ENCODE measurements around the gene GRSF1. TPM values are rescaled to one million over a fixed set of nuclear protein-coding genes. Genes with fewer than 3 reads are reported as not detected.

Gene GRSF1
- total and polyA plus RNA-seq, 2 donors (not counting 1 experiment from before 2014, with no cell fraction given), result 23.7 to 43.2 TPM

GRCh38 chr4:70874268-70875156 is 34.8 kb upstream of the GRSF1 start:
- Histone ChIP-seq H2AFZ (ENCODE audit: insufficient read depth, low read depth, low read length, poor library complexity, severe bottlenecking) (peak overlapping the region; percentile 22), H3K9me3 (ENCODE audit: control extremely low read depth in 1 of 3, control insufficient read depth in 2 of 3, insufficient read depth in 1 of 3, low read length in 2 of 3) (no peaks in the 10 kb centered on the region), H3K9ac (ENCODE audit: low read length) (peak overlapping the region; percentile 34), H3K4me1 (ENCODE audit: control insufficient read depth in 2 of 2, insufficient read depth in 2 of 2, low read length in 2 of 2) (peaks cover 19 to 20% of the 10 kb centered on the region in 2 donors), H3K27ac (ENCODE audit: low read length in 2 of 2) (no peak overlapping the region), H3K27me3 (replicated peaks in 1 of 4; ENCODE audit: control extremely low read depth in 1 of 4, control insufficient read depth in 3 of 4, insufficient read depth in 4 of 4, low read length in 3 of 4) (no peaks in the 10 kb centered on the region), H4K20me1 (ENCODE audit: control insufficient read depth, insufficient read depth, low read length, poor library complexity, severe bottlenecking) (no peaks in the 10 kb centered on the region), H3K4me2 (replicated peaks; ENCODE audit: low read depth, low read length, poor library complexity, severe bottlenecking) (peak overlapping the region; percentile 46), H3K4me3 (ENCODE audit: control extremely low read depth in 1 of 5, extremely low read depth in 1 of 5, insufficient read depth in 1 of 5, low read depth in 2 of 5, low read length in 4 of 5) (peak overlapping the region in 4 of 5 experiments; percentile 17 to 50 (median 36)), H3K79me2 (ENCODE audit: control insufficient read depth, insufficient read depth, low read length) (no peaks in the 10 kb centered on the region), H3K36me3 (replicated peaks in 1 of 2; ENCODE audit: control extremely low read depth in 1 of 2, control insufficient read depth in 1 of 2, extremely low read depth in 1 of 2, insufficient read depth in 2 of 2, low read length in 1 of 2) (no peaks in the 10 kb centered on the region)
- Mint-ChIP-seq H3K27ac (peak overlapping the region; percentile 78), H3K9me3 (ENCODE audit: insufficient read depth) (no peaks in the 10 kb centered on the region), H3K4me3 (peak overlapping the region; percentile 85), H3K4me1 (peaks cover 21% of the 10 kb centered on the region), H3K27me3 (no peaks in the 10 kb centered on the region)
- CTCF ChIA-PET, result interaction anchor here (0.9 to 1.0 kb wide), 3 partner anchors 36 to 136 kb away, joined by 3 to 5 read pairs (median 3); no protein-coding TSS in a partner anchor
- 51% methylated on average over 7 of the region's 19 CpGs for WGBS (ENCODE audit: insufficient coverage)
- TF ChIP-seq, protein P1, sequence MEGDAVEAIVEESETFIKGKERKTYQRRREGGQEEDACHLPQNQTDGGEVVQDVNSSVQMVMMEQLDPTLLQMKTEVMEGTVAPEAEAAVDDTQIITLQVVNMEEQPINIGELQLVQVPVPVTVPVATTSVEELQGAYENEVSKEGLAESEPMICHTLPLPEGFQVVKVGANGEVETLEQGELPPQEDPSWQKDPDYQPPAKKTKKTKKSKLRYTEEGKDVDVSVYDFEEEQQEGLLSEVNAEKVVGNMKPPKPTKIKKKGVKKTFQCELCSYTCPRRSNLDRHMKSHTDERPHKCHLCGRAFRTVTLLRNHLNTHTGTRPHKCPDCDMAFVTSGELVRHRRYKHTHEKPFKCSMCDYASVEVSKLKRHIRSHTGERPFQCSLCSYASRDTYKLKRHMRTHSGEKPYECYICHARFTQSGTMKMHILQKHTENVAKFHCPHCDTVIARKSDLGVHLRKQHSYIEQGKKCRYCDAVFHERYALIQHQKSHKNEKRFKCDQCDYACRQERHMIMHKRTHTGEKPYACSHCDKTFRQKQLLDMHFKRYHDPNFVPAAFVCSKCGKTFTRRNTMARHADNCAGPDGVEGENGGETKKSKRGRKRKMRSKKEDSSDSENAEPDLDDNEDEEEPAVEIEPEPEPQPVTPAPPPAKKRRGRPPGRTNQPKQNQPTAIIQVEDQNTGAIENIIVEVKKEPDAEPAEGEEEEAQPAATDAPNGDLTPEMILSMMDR (IDR thresholded peaks at IDR 0.05), result no peak
- TF ChIP-seq EZH2 (IDR thresholded peaks at IDR 0.05; ENCODE audit: borderline replicate concordance, insufficient read depth, low read depth, low read length, poor library complexity, severe bottlenecking), result no peak
- POLR2A ChIA-PET, result interaction anchor here (0.6 to 1.2 kb wide), 4 partner anchors 12 to 168 kb away, joined by 3 to 4 read pairs (median 3); partner anchors contain the start of genes GRSF1 and MOB1B
- DNase-seq (peak; percentile 60), ATAC-seq (ENCODE audit: low read depth) (peak; percentile 82)
- intact Hi-C loops (cut with micrococcal nuclease), result loop anchor here (2.0 kb wide), 1 partner anchor 36 kb away; the partner anchor contains the start of gene GRSF1

- no peak for ATAC-seq (ENCODE audit: low read depth)
- WGBS (ENCODE audit: insufficient coverage), result no CpG with 5 or more reads among the region's 3 CpGs
- POLR2A ChIA-PET, result interaction anchor here (0.6 kb wide), 1 partner anchor 42 kb away, joined by 6 read pairs; no protein-coding TSS in a partner anchor
Measured at GRCh38 chr4:70873216-70873615, 33.5 kb upstream of the GRSF1 start.

More at GRCh38 chr4:70873216-70873615, 33.5 kb upstream of the GRSF1 start:
- Mint-ChIP-seq H3K27ac (no peak overlapping the region), H3K4me1 (peaks cover 21% of the 10 kb centered on the region), H3K27me3 (no peaks in the 10 kb centered on the region), H3K9me3 (ENCODE audit: insufficient read depth) (no peaks in the 10 kb centered on the region), H3K4me3 (no peak overlapping the region)
- Histone ChIP-seq H3K4me1 (ENCODE audit: control insufficient read depth in 2 of 2, insufficient read depth in 2 of 2, low read length in 2 of 2) (peaks cover 19 to 20% of the 10 kb centered on the region in 2 donors), H4K20me1 (ENCODE audit: control insufficient read depth, insufficient read depth, low read length, poor library complexity, severe bottlenecking) (no peaks in the 10 kb centered on the region), H2AFZ (ENCODE audit: insufficient read depth, low read depth, low read length, poor library complexity, severe bottlenecking) (no peak overlapping the region), H3K36me3 (replicated peaks in 1 of 2; ENCODE audit: control extremely low read depth in 1 of 2, control insufficient read depth in 1 of 2, extremely low read depth in 1 of 2, insufficient read depth in 2 of 2, low read length in 1 of 2) (no peaks in the 10 kb centered on the region), H3K27ac (ENCODE audit: low read length in 2 of 2) (no peak overlapping the region), H3K9ac (ENCODE audit: low read length) (no peak overlapping the region), H3K9me3 (ENCODE audit: control extremely low read depth in 1 of 3, control insufficient read depth in 2 of 3, insufficient read depth in 1 of 3, low read length in 2 of 3) (no peaks in the 10 kb centered on the region), H3K4me2 (replicated peaks; ENCODE audit: low read depth, low read length, poor library complexity, severe bottlenecking) (no peak overlapping the region), H3K27me3 (replicated peaks in 1 of 4; ENCODE audit: control extremely low read depth in 1 of 4, control insufficient read depth in 3 of 4, insufficient read depth in 4 of 4, low read length in 3 of 4) (no peaks in the 10 kb centered on the region), H3K4me3 (ENCODE audit: control extremely low read depth in 1 of 5, extremely low read depth in 1 of 5, insufficient read depth in 1 of 5, low read depth in 2 of 5, low read length in 4 of 5) (no peak overlapping the region), H3K79me2 (ENCODE audit: control insufficient read depth, insufficient read depth, low read length) (no peaks in the 10 kb centered on the region)
- intact Hi-C loops (cut with micrococcal nuclease), result no loop called here
- TF ChIP-seq, protein P1 (IDR thresholded peaks at IDR 0.05), result no peak
- TF ChIP-seq EZH2 (IDR thresholded peaks at IDR 0.05; ENCODE audit: borderline replicate concordance, insufficient read depth, low read depth, low read length, poor library complexity, severe bottlenecking), result no peak
- DNase-seq, result no peak
- CTCF ChIA-PET, result no interaction called here

All from B cell (primary cell).